ENCODE data around the gene SARDH. TPM values are rescaled to one million over a fixed set of nuclear protein-coding genes. Genes with fewer than 3 reads are reported as not detected.
A peak's percentile ranks its signal among the peaks of the same experiment; 100 is the strongest.

The SARDH gene
- polyA plus RNA-seq, 6 donors from 2014 or later, result 0.21 TPM; not detected in 5

DNA sequence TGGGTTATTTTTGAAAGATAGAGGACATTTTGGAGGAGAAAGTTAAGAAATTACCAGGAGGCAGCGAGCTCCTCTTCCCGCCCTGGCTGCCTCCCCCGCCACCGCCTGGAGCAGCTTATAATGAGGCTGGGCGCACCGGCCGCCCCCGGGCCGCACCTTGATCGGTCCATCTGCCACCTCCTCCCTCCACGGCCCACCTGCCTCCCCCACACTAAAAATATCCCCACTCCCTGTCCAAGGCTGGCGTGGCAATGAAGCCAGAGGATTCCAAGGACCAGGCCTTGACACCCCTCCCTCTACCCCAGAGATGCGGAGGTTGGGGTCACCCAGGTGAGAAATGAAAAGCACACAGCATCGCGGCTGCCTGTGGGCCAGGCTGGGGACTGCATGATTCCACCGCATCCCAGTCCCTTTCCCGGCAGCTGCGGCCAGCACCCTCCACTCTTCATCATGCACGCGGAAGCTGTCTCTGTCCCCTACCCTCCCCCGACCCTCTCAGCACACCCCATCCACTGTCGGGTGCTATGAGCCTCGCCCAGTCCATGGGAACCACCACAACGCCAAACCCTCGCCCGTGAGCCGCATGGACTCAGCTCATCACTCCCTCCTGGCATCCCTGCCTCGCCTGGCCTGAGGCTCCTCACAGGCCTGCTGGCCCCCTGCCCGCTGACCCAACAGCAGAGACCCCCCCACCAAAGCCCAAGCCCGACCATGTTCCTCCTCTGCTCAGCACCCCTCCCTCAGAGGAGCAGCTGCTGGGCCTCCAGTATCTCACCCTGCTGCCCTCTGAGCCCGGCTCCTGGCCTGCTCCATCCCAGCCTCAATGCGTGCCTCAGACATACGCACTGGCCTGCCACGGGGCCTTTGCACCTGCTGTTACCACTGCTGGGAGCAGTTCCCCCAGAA is 50.0 kb downstream of the SARDH start:
- H3K9me3 Mint-ChIP-seq, result no peaks in the 10 kb centered on the region
- no peaks in the 10 kb centered on the region for H3K36me3 Mint-ChIP-seq
- H3K27ac Mint-ChIP-seq, result no peak overlapping the region
- no peak overlapping the region for H3K4me3 Mint-ChIP-seq
- H3K4me1 Mint-ChIP-seq, result peaks cover 0 to 9% (median 0%) of the 10 kb centered on the region in 3 donors
- no peak for DNase-seq
- no peak for ATAC-seq (ENCODE audit: low read depth in 2 of 2)
- peaks cover 0 to 12% (median 11%) of the 10 kb centered on the region in 3 donors for H3K27me3 Mint-ChIP-seq

DNA sequence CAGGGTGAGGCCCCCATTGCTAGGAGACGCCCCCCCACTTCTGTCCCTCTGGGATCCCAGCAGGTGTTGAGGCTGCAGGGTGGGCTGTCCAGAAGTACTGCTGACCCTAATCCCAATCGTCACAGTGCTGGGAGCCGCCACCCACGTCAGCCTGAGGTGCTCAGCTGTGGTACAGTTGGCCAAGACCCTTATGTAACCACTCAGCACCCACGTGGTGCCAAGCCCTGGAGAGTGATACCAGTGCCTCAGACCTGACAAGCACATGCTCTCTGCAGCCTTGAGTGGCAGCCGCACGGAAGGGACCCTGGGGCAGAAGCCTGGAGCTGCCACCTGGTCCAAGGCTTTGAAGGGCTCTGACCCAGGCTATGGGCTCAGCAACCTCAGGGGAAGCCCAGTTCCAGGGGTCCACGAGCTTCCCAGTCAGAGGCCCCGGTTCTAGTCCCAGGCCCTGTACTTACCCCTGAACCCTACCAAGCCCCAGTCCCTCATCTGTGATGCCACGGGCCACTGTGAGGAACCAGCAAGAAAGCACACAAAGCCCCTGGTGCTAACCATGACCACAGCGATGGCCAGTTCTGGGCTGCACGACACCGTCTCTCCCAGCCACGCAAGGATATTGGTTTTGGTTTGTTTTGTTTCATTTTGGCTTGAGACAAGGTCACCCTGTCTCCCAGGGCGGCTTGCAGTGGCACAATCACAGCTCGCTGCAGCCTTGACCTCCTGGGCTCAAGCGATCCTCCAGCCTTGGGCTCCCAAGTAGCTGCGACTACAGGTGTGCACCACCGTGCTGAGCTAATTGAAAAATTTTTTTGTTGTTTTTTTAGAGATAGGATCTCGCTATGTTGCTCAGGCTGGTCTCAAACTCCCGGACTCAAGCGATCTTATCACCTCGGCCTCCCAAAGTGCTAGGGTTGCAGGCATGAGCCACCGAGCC is 51.2 kb downstream of the SARDH start:
- Mint-ChIP-seq H3K9me3 (no peaks in the 10 kb centered on the region), H3K4me3 (no peak overlapping the region), H3K27me3 (peaks cover 0 to 12% (median 0%) of the 10 kb centered on the region in 3 donors), H3K36me3 (no peaks in the 10 kb centered on the region), H3K4me1 (peaks cover 0 to 9% (median 0%) of the 10 kb centered on the region in 3 donors), H3K27ac (peak overlapping the region in 1 of 6 donors; percentile 50)
- DNase-seq (no peak), ATAC-seq (ENCODE audit: low read depth in 2 of 2) (no peak)

DNA sequence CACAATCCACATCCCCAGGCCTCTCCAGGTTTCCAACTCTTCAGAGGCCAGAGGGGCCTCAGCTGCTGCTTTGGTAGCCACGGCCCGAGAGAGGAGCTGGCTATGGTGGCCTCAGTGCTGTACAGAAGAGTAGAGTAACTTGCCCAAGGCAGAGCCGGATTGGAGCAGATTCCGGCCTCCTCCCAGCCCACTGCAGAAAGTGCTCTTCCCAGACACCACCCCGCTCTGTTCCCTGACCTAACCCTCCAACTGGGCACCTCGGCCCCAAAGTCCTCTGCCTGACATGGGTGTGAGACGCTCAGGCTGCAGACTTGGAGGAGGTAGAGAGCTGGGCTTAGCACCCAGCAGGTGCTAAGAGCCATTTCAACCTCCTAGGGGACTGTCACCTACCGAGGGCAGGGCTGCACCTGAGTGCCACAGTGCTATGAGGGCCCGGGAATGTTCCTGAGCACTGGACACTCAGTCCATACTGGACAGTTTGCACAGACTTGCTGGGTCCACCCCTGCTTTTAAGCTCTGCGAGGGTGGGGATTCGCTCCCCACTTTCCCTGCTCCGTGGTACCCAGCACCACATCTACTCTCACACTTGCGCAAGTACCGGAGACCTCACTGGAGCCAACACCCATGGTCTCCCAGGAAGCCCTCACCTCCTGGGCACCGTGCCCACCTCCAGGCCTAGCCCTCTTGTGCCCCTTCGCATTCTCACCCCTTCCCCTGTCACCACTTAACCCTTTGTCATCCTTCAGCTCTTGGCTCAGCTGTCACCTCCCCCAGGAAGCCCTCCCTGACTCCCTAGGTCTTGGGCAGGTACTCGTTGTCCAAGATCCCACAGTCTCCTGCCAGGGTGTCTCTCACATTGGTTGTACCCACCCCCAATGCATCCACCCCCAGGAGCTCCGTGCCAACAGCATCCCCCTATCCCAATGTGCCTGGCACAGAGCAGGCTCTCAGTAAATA is 52.2 kb downstream of the SARDH start:
- no peak overlapping the region for H3K4me3 Mint-ChIP-seq
- H3K4me1 Mint-ChIP-seq, result peaks cover 0 to 9% (median 0%) of the 10 kb centered on the region in 3 donors
- DNase-seq (no peak), ATAC-seq (ENCODE audit: low read depth in 2 of 2) (no peak)
- H3K9me3 Mint-ChIP-seq, result no peaks in the 10 kb centered on the region
- no peaks in the 10 kb centered on the region for H3K36me3 Mint-ChIP-seq
- peak overlapping the region in 2 of 6 donors; percentile 38 to 78 for H3K27ac Mint-ChIP-seq
- H3K27me3 Mint-ChIP-seq, result peaks cover 0 to 12% (median 0%) of the 10 kb centered on the region in 3 donors

DNA sequence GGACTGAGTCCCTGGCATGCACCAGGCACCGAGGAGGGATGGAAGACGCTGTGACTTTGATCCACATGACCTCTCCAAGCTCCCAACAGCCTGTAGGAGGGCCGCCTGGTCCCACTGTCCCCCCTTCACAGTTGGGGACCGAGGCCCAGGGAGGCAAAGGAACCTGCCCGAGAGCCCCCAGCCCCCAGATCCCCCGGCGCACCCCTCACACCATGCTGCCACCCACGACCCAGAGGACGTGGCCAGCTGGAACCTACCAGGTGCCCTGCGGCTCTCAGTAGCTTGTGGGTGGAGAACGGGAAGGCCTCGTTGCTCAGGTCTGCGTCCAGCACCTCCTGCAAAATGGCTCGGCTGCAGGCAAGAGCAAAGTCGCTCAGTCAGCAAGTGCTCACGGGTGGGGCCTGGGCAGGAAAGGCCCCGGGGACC is 53.2 kb downstream of the SARDH start:
- Mint-ChIP-seq H3K4me3 (no peak overlapping the region), H3K36me3 (no peaks in the 10 kb centered on the region), H3K4me1 (peaks cover 0 to 9% (median 0%) of the 10 kb centered on the region in 3 donors), H3K27ac (no peak overlapping the region), H3K27me3 (peaks cover 0 to 12% (median 0%) of the 10 kb centered on the region in 3 donors), H3K9me3 (no peaks in the 10 kb centered on the region)
- ATAC-seq (ENCODE audit: low read depth in 2 of 2) (no peak), DNase-seq (no peak)

DNA sequence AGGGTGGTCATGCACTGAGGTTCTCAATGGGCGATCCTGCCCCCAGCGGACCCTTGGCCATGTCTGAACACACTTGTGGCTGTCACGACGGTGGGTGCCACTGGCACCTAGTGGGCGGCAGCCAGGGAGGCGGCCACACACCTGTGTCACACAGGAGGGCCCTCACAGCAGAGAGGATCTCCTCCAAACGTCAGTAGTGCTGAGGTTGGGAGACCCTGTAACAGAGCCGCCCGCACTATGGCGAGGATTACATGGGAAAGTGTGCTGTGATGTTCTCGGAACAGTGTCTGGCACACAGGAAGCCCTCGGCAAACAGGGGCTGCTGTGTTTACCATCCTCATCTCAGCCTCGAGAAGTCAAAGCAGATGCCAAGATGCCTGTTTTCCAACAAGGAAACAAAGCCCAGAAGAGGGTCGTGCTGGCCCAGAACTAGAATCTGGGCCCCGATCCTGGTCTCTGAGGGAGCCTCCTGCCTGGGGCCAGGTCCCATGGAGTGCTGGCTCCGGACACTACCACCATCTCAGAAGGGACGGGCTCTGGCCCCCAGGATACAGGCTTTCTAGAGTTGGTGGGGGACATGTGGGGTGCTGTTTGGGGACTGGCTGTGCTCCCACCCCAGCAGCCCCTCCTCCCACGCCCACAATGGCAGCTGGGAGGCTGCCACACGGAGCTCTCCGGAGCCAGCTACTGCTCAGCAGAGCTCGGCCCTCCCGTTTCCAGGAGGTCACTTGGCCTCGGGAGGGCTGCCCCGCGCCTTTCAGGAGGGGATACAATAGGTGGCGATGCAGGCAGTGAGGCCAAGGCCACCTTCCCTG is 53.8 kb downstream of the SARDH start:
- DNase-seq, result no peak
- no peaks in the 10 kb centered on the region for H3K9me3 Mint-ChIP-seq
- H3K4me3 Mint-ChIP-seq, result peak overlapping the region in 1 of 8 donors; percentile 66
- H3K4me1 Mint-ChIP-seq, result peaks cover 0 to 9% (median 0%) of the 10 kb centered on the region in 3 donors
- ATAC-seq (ENCODE audit: low read depth in 2 of 2), result no peak
- H3K36me3 Mint-ChIP-seq, result no peaks in the 10 kb centered on the region
- no peak overlapping the region for H3K27ac Mint-ChIP-seq
- H3K27me3 Mint-ChIP-seq, result peaks cover 0 to 12% (median 0%) of the 10 kb centered on the region in 3 donors

DNA sequence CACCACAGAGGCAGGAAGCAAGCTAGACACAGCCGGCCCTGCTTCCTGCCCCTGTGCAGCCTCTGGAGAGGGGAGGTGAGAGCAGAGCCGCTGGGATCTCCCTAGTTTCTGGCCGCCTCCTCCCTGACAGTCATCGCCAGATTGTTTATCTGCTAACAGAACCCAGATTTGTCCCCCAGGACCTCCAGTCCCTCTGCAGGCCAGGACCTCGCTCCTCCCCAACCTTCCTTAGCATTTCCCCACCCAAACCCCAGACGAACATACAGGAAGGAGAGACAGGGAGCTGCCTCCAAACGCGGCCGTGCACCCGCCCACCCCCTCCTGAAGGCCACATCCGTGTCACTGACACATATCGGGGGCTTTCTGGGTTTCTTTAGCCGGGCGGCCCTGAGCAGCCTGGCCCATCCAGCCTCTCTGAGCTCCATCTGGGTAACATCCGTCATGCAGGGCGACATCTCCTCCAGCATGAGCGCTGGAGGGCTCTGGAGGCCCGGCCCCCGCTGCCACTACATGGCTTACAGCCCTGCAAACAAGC is 54.5 kb downstream of the SARDH start:
- peak overlapping the region in 2 of 6 donors; percentile 27 to 62 for H3K27ac Mint-ChIP-seq
- peaks cover 0 to 10% (median 0%) of the 10 kb centered on the region in 3 donors for H3K27me3 Mint-ChIP-seq
- ATAC-seq (ENCODE audit: low read depth in 2 of 2), result peak in 1 of 2 donors; percentile 45
- peaks cover 0 to 9% (median 0%) of the 10 kb centered on the region in 3 donors for H3K4me1 Mint-ChIP-seq
- H3K9me3 Mint-ChIP-seq, result no peaks in the 10 kb centered on the region
- peak overlapping the region in 3 of 8 donors; percentile 5 to 66 (median 29) for H3K4me3 Mint-ChIP-seq
- no peak for DNase-seq
- no peaks in the 10 kb centered on the region for H3K36me3 Mint-ChIP-seq

DNA sequence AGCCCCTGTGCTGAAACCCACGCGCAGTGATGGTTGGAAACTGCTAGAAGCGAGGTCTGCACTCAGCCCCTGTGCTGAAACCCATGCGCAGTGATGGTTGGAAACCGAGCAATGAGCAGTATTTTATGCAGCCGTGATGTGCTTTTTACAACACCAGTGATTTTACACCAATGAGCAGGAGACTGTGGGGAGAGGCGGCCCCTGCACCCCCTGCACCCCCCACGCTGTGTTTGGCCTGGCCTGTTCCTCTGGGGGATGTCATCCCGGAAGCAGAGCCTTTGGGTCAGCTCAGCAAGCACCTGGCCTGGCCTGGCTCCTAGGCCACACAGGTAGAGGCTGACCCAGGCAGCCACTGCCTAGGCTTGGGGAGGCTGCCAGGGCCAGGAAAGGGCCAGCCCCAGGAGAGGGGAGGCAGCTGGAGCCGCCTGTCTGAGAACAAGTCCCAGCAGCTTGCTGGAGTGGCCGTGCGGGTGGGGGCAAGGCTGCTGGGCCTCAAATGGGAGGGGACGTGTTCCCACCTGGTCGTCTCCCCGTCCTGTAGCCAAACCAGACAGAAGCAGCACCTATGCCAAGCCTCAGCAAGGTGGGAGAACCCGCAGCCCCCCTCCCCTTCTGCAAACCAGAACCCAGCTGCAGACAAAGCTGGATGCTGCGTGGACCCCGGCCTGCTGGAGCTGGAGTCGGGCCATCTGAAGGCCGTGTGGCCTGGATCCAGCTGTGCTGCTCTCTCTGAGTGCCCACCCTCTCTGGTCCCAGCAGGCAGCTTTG is 55.1 kb downstream of the SARDH start:
- ATAC-seq (ENCODE audit: low read depth in 2 of 2) (no peak), DNase-seq (no peak)

DNA sequence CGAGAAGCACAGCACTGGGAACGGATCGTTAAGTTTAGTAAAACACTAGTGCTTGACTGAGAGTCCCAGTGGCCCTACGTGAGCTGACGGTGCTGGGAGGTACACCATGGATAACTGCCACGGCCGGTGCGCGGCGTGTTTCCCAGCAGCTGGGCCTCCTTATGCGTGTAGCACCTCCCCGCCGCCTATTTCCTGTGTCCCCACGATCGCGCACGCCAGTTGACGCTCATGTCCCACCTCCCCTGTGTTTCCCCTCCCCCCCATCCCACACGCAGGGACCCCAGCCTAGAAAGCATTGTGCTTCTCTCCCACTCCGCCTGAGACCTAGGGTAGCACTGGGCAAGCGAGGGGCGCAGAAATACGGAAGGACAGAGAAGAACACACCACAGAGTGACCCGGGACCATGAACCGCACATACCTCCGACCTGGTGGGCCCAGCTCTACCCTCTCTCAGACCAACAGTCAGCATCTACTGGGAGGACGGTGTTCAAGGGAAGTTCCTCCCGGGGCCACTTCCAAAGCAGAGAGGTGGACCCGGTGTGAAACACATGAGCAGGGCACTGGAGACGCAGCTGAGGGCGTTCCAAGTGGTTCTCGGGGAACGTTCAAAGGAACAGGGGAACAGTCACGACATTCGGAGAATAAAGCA is 56.4 kb downstream of the SARDH start:
- H3K4me3 Mint-ChIP-seq, result no peak overlapping the region
- no peak overlapping the region for H3K27ac Mint-ChIP-seq
- no peak for ATAC-seq (ENCODE audit: low read depth in 2 of 2)
- H3K4me1 Mint-ChIP-seq, result peaks cover 0 to 9% (median 0%) of the 10 kb centered on the region in 3 donors
- H3K27me3 Mint-ChIP-seq, result peaks cover 0 to 6% (median 0%) of the 10 kb centered on the region in 3 donors
- no peaks in the 10 kb centered on the region for H3K9me3 Mint-ChIP-seq
- no peaks in the 10 kb centered on the region for H3K36me3 Mint-ChIP-seq
- no peak for DNase-seq

More for the DNA sequence above, 55.1 kb downstream of the SARDH start:
- Mint-ChIP-seq H3K4me1 (peaks cover 0 to 9% (median 0%) of the 10 kb centered on the region in 3 donors), H3K4me3 (no peak overlapping the region), H3K27ac (no peak overlapping the region), H3K9me3 (no peaks in the 10 kb centered on the region), H3K27me3 (peaks cover 0 to 6% (median 0%) of the 10 kb centered on the region in 3 donors), H3K36me3 (no peaks in the 10 kb centered on the region)

DNA sequence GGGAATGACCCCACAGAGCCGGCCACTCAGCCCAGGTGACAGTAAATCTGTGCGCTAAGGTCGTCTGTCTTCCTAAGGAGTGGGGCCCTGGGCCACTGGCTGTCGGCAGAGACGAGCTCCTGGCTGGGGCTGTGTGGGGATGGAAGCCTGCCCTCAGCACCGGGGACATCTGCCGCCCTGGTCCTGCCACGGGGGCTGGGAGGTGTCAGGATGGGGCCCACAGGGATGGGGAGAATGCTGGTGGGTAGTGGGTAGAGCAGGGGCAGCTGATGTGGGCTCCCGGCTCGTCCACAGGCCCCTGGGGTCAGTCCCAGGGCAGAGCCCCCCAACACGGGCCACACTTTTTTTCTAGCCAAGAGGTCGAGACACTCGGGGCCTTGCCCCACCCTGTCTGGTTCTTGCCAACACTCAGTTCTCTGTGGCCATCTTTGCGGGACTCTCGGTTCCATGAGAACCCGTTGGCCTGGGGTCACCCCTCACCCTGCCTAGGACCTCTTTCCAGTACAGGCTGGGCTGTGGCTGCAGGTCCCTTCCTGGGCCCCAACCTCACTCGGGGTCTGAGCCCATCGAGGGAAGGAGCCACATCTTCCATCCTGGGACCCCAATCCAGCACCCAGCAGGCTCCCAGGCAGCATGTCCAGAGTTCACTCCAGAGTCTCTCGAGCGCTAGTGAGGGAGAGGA is 57.0 kb downstream of the SARDH start:
- H3K4me1 Mint-ChIP-seq, result peaks cover 0 to 9% (median 0%) of the 10 kb centered on the region in 3 donors
- no peaks in the 10 kb centered on the region for H3K36me3 Mint-ChIP-seq
- no peaks in the 10 kb centered on the region for H3K9me3 Mint-ChIP-seq
- H3K27ac Mint-ChIP-seq, result no peak overlapping the region
- no peak overlapping the region for H3K4me3 Mint-ChIP-seq
- ATAC-seq (ENCODE audit: low read depth in 2 of 2) (no peak), DNase-seq (no peak)
- peaks cover 0 to under 1% (median 0%) of the 10 kb centered on the region in 3 donors for H3K27me3 Mint-ChIP-seq

DNA sequence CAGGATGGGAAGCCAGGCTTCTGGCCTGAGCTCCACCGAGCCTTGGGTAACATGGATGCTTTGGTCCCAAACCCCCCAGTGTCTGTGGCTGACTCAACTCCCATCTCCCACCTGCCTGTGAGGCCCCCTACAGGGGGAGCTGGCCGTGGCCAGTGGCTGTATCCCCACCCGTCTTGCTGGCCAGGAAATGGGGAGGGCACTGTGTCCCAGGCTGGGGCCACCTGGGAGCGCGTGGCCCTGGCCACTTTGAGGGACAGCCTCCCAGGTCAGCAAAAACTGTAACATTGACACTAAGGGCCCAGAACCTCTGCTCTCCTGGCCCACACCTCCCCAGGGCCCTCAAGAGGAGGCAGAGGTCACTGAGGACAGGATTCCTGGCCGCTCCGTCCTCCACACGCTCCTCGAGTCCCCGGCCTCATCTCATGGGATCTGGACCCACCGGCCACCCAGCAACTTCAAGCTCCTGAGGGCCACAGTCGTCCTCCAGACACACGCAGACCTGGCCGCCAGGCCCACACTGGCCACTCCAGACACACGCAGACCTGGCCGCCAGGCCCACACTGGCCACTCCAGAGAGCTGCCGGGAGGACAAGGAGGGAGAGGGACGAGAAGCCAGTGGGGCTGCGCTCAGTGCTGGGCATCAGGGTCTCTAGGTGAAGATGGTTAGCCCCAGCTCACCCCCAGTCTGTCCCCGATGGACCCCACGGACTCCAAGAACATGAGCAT is 57.7 kb downstream of the SARDH start:
- H3K27me3 Mint-ChIP-seq, result peaks cover 0 to 3% (median 0%) of the 10 kb centered on the region in 3 donors
- no peak overlapping the region for H3K4me3 Mint-ChIP-seq
- no peak for ATAC-seq (ENCODE audit: low read depth in 2 of 2)

More for the DNA sequence above, 57.7 kb downstream of the SARDH start:
- Mint-ChIP-seq H3K4me1 (peaks cover 0 to 9% (median 0%) of the 10 kb centered on the region in 3 donors), H3K27ac (no peak overlapping the region), H3K9me3 (no peaks in the 10 kb centered on the region), H3K36me3 (no peaks in the 10 kb centered on the region)
- no peak for DNase-seq
